ENCODE data around the gene WWC1.
A peak's percentile ranks its signal among the peaks of the same experiment; 100 is the strongest.
"Not testable (repeated sequence)": the region's sequence is repeated elsewhere in the genome, so short reads cannot be mapped to it uniquely, and the experiment has no call there.

Gene WWC1

DNA sequence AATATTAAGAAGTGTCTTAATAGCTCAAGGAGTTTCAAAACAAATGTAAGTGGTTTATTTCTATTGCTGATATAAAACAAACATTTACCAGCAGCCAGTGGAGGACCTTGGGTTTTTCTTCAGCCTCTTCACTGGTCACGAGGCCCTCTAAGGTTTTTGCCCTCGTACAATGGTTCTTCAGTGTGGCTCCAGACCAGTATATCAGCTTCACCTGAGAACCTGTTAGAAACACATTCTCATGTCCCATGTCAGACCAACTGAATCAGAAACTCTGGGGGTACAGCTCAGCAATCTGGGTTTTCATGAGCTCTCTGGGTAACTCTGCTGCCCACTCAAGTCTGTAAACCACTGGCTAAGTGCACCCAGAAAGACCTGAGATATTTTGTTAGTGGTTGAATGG lies 12.9 kb downstream of the WWC1 start:
- no peak overlapping the region for H3K4me3 ChIP-seq (ENCODE audit: low read depth, low read length)
- no peak for DNase-seq (ENCODE audit: low read depth)

- DNase-seq (ENCODE audit: low read depth) = no peak
- H3K4me3 ChIP-seq (ENCODE audit: low read depth, low read length) = no peak overlapping the region
Observed at GRCh38 chr5:168305281-168305680, 13.8 kb downstream of the WWC1 start.

- H3K4me3 ChIP-seq (ENCODE audit: low read depth, low read length) = no peak overlapping the region
- no peak for DNase-seq (ENCODE audit: low read depth)
Observed at GRCh38 chr5:168307022-168307421, 15.6 kb downstream of the WWC1 start.

DNA sequence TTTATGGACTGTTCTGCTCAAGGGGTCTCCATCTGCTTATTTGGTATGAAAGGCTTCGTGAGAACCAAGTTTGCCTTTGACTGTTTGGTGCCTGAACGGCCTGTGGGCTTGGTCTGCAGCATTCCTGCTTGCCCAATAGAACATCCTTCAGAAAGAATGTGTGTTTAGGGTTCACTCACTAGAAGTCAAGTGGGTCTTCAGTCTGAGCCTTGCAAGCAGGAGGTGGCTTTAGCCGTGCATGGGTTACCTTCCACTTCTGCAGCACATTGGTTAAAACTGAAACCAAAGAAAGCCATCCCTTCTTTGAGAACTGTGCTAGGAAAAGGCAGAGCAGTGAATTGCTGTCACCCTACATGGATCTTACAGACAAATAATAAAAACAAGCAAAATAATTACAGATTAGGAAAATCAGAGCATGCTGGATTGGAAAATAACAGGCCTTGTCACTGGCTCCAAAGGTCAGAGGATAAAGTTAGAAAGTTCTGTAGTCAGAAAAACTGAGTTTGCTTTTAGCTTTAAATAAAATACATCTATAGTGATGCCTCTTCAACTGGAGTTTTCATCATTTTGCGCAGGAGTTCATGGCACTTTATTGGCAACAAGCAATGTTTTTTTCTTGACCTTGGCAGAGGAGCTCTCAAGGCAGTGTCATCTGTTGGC lies 16.6 kb downstream of the WWC1 start:
- no peak overlapping the region for H3K4me3 ChIP-seq (ENCODE audit: low read depth, low read length)
- no peak for DNase-seq (ENCODE audit: low read depth)

- no peak for DNase-seq (ENCODE audit: low read depth)
- H3K4me3 ChIP-seq (ENCODE audit: low read depth, low read length) = no peak overlapping the region
Observed at GRCh38 chr5:168308976-168309598, 17.6 kb downstream of the WWC1 start.

- H3K4me3 ChIP-seq (ENCODE audit: low read depth, low read length); DNase-seq (ENCODE audit: low read depth): not testable (repeated sequence)
Observed at GRCh38 chr5:168310541-168310940, 19.1 kb downstream of the WWC1 start.

DNA sequence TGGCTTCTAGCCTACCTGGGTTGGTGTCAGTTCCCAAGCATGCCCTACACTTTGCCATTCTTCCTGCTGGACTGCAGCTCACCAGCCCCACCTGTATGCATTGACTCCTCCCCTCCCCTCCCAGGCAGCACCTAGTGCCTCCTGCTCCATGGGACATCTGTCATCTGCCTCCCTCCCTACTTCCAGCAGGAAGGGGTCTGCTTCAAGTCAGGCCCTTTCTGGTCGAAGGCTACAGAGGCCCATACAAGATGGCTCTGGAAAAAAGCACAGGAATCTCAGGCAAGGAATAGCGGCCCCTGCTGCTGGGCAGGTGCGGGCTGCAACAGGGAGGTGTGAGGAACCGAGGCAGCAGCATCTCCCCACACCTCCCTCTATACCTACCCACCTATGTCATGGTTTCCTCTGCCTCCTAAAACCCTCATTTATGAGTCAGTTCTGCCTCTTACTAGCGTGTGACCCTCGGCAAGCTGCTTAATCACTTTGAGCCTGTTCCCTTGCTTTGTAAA lies 19.7 kb downstream of the WWC1 start:
- no peak for DNase-seq (ENCODE audit: low read depth)
- no peak overlapping the region for H3K4me3 ChIP-seq (ENCODE audit: low read depth, low read length)

GRCh38 chr5:168312606-168313295 lies 21.3 kb downstream of the WWC1 start:
- DNase-seq (ENCODE audit: low read depth) = no peak
- no peak overlapping the region for H3K4me3 ChIP-seq (ENCODE audit: low read depth, low read length)

DNA sequence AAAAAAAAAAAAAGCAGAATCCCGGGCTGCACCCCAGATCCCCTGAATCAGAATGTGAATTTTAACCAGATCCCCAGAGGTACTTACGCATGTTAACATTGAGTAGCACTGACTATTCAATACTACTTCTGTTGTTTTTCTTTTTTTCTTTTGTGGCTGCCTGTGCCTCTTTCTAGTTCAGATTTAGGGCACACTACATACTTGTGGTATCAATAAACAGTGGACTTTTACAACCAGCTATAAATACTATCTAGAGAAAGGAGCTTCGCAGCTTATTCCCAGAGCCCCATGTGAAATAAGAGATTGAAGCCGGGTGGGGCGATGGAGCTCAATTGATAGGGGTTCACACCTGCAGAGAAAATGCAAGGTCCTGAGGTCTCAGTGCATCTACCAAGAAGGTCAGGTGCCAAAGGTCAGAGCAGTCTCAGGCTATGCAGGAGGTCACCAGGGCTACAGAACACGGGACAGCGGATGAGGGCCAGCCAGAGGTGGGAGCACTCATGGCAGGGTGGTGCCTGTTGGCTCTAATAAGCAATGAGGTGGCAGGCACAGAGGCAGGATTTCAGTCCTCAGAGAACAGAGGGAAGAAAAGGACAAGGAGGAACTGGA lies 22.3 kb downstream of the WWC1 start:
- DNase-seq (ENCODE audit: low read depth) = peak; percentile 37
- no peak overlapping the region for H3K4me3 ChIP-seq (ENCODE audit: low read depth, low read length)

GRCh38 chr5:168314735-168315411 lies 23.4 kb downstream of the WWC1 start:
- peak; percentile 92 for DNase-seq (ENCODE audit: low read depth)
- no peak overlapping the region for H3K4me3 ChIP-seq (ENCODE audit: low read depth, low read length)

- no peak for DNase-seq (ENCODE audit: low read depth)
- no peak overlapping the region for H3K4me3 ChIP-seq (ENCODE audit: low read depth, low read length)
Observed at GRCh38 chr5:168315416-168316138, 24.1 kb downstream of the WWC1 start.

DNA sequence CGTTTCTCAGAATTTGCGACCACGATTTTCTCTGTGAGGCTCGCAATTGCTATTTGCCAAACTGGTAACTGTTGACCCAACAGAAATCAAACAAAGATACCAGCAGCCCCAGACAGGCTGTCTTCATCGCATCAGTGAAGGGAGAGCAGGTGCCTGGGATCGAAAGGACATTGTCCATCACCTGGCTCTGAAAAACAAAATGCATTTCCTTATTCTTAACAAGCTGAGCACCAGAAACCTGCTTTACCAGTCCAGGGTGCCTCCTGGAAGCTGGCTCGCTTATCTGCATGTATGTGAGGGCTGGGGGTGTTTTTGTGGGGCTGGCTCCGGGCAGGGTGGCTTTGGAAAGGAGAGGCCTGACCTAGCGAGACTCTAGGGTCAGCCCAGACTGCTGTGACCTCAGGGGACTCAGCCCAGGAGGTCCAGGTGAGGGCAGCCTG lies 24.7 kb downstream of the WWC1 start:
- H3K4me3 ChIP-seq (ENCODE audit: low read depth, low read length) = no peak overlapping the region
- no peak for DNase-seq (ENCODE audit: low read depth)

- DNase-seq (ENCODE audit: low read depth) = no peak
- H3K4me3 ChIP-seq (ENCODE audit: low read depth, low read length) = no peak overlapping the region
Observed at GRCh38 chr5:168317096-168317520, 25.7 kb downstream of the WWC1 start.

DNA sequence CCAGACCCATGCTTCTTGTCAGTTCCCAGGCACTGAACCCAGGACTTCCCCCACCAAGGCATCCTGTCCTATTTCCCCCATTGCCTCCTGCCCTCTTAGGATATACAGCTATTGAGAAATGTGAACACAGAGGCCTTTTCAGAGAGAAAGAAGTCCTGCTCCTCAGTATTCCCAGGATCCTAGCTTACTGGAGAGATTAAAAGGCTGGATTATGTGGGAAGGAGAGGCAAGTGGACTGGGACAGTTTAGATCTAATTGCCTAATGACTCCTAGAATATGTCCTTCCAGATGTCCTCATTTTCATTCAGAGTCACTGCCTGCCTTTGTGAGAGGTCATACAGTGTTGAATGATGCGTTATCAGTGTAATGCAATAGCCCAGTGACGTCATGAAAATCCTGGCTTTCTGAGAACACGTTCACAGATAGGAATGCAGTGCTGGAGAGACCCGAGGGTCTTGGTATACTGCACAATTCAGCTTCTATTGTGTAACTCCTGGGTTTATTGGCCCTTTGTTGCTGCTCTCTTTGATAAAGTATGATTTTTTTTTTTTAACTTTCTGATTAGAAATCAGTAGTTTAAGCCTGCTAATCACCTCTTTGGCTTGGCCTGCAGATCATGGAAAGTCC lies 26.2 kb downstream of the WWC1 start:
- no peak overlapping the region for H3K4me3 ChIP-seq (ENCODE audit: low read depth, low read length)
- peak; percentile 96 for DNase-seq (ENCODE audit: low read depth)

- no peak overlapping the region for H3K4me3 ChIP-seq (ENCODE audit: low read depth, low read length)
- DNase-seq (ENCODE audit: low read depth) = no peak
Observed at GRCh38 chr5:168318240-168318639, 26.8 kb downstream of the WWC1 start.

GRCh38 chr5:168319774-168320173 lies 28.3 kb downstream of the WWC1 start:
- H3K4me3 ChIP-seq (ENCODE audit: low read depth, low read length) = no peak overlapping the region
- DNase-seq (ENCODE audit: low read depth) = no peak

GRCh38 chr5:168320805-168321204 lies 29.4 kb downstream of the WWC1 start:
- no peak for DNase-seq (ENCODE audit: low read depth)
- no peak overlapping the region for H3K4me3 ChIP-seq (ENCODE audit: low read depth, low read length)

GRCh38 chr5:168324859-168325630 lies 33.6 kb downstream of the WWC1 start:
- no peak overlapping the region for H3K4me3 ChIP-seq (ENCODE audit: low read depth, low read length)
- no peak for DNase-seq (ENCODE audit: low read depth)
